Stimulated activated CD4-positive, alpha-beta T cell treated with anti-CD3 and anti-CD28 coated beads, Interleukin-15, amount 100 ng/mL, for 24 hours (primary cell): Measurements from ENCODE around the gene SLX4IP.

ENCODE experiments used
- DNase-seq: peaks from one replicate; pipeline ENCODE4 v3.0.0-alpha.2; 2020

Gene SLX4IP

GRCh38 chr20:10670501-10671220, 235.6 kb downstream of the SLX4IP start:
- no peak for DNase-seq

GRCh38 chr20:10671221-10671918, 236.3 kb downstream of the SLX4IP start:
- DNase-seq: peak; percentile 37

- DNase-seq: peak; percentile 27
These were observed 237.0 kb downstream of the SLX4IP start for GRCh38 chr20:10671919-10672623.

- DNase-seq: peak; percentile 68
These were observed 237.6 kb downstream of the SLX4IP start for GRCh38 chr20:10672624-10673127.

GRCh38 chr20:10673176-10673841, 238.2 kb downstream of the SLX4IP start:
- DNase-seq: peak; percentile 18

- peak; percentile 76 for DNase-seq
These were observed 239.0 kb downstream of the SLX4IP start, which contains the start of gene JAG1 for GRCh38 chr20:10673842-10674683. TSS of gene JAG1 (minus strand) at chr20:10673999. CDS start at chr20:10673530, 469 bp downstream.

- DNase-seq: peak; percentile 58
These were observed 239.8 kb downstream of the SLX4IP start for GRCh38 chr20:10674684-10675449.

- DNase-seq: no peak
These were observed 240.3 kb downstream of the SLX4IP start for GRCh38 chr20:10675450-10675848.

- DNase-seq: no peak
These were observed 241.4 kb downstream of the SLX4IP start for GRCh38 chr20:10676518-10676917.
